Neural cell (in vitro differentiated cells): Measurements from ENCODE around the gene SPACA4. TPM values are rescaled to one million over a fixed set of nuclear protein-coding genes. Genes with fewer than 3 reads are reported as not detected.

ENCODE experiments used
- H2AFZ ChIP-seq: fragments of 200-600, 300-800 bp; sonication (generic), shearing (Covaris generic); 2 replicates; pipeline ENCODE4 v1.6.0; 2014; ENCODE audit warnings: low read depth, mild to moderate bottlenecking, antibody characterized with exemption, low read length, moderate library complexity
- H3F3A ChIP-seq: fragments of 200-600 bp; shearing (Covaris generic); 2 replicates; pipeline ENCODE4 v1.6.1; 2016; ENCODE audit warnings: mild to moderate bottlenecking, moderate library complexity, mixed read lengths, antibody characterized with exemption, low read length; ENCODE audit not compliant: insufficient read depth, poor library complexity, severe bottlenecking
- H3K27ac ChIP-seq: fragments of 200-600, 300-800 bp; sonication (generic), shearing (Covaris generic); 2 replicates; pipeline ENCODE4 v1.5.1; 2014; ENCODE audit warnings: mild to moderate bottlenecking, low read length, moderate library complexity
- H3K27me3 ChIP-seq: fragments of 300-800, 200-600 bp; sonication (generic), shearing (Covaris generic); 2 replicates; pipeline ENCODE4 v1.6.0; 2014; ENCODE audit warnings: mild to moderate bottlenecking, low read depth, low read length, moderate library complexity; ENCODE audit not compliant: insufficient read depth
- H3K36me3 ChIP-seq: fragments of 300-800, 200-600 bp; sonication (generic), shearing (Covaris generic); 2 replicates; pipeline ENCODE4 v1.5.1; 2014; ENCODE audit warnings: mild to moderate bottlenecking, antibody characterized with exemption, low read length, moderate library complexity; ENCODE audit not compliant: insufficient read depth
- H3K4me2 ChIP-seq: fragments of 300-800, 200-600 bp; sonication (generic), shearing (Covaris generic); 2 replicates; pipeline ENCODE4 v1.6.0; 2014; ENCODE audit warnings: mild to moderate bottlenecking, low read length
- H3K4me3 ChIP-seq: fragments of 300-800, 200-600 bp; sonication (generic), shearing (Covaris generic); 2 replicates; pipeline ENCODE4 v1.5.1; 2014; ENCODE audit warnings: mild to moderate bottlenecking, low read length, moderate library complexity
- H3K79me2 ChIP-seq: fragments of 200-600 bp; shearing (Covaris generic); replicated peaks from 2 replicates; pipeline ENCODE4 v1.6.0; 2014; ENCODE audit warnings: mild to moderate bottlenecking, low read length, moderate library complexity; ENCODE audit not compliant: insufficient read depth
- H3K9ac ChIP-seq: fragments of 300-800, 200-600 bp; sonication (generic), shearing (Covaris generic); 2 replicates; pipeline ENCODE4 v1.6.1; 2016; ENCODE audit warnings: mild to moderate bottlenecking, low read length, mixed read lengths
- H3K9me2 ChIP-seq: fragments of 200-600 bp; shearing (Covaris generic); 2 replicates; pipeline ENCODE4 v1.6.1; 2016; ENCODE audit warnings: mild to moderate bottlenecking, low read length, mixed read lengths; ENCODE audit not compliant: insufficient read depth
- H3K9me3 ChIP-seq: fragments of 200-600, 300-800 bp; sonication (generic), shearing (Covaris generic); 2 replicates; pipeline ENCODE4 v1.6.1; 2016; ENCODE audit warnings: mild to moderate bottlenecking, mixed run types, low read length, moderate library complexity, mixed read lengths
- H4K20me1 ChIP-seq: fragments of 200-600 bp; shearing (Covaris generic); 2 replicates; pipeline ENCODE4 v1.6.1; 2016; ENCODE audit warnings: mild to moderate bottlenecking, mixed run types; ENCODE audit not compliant: insufficient read depth
- EP300 ChIP-seq: fragments of 450-650 bp; conservative IDR thresholded peaks from 2 replicates; pipeline ENCODE4 v1.6.1; 2014; ENCODE audit warnings: antibody characterized with exemption, mild to moderate bottlenecking, moderate library complexity; ENCODE audit not compliant: poor library complexity, severe bottlenecking
- EZH2 ChIP-seq: fragments of 200-600, 300-800 bp; shearing (Covaris generic), sonication (generic); IDR thresholded peaks from 2 replicates; pipeline ENCODE4 v1.6.1; 2014; ENCODE audit warnings: antibody characterized with exemption, low read length, borderline replicate concordance, mild to moderate bottlenecking; ENCODE audit not compliant: insufficient read depth, poor library complexity, severe bottlenecking
- POLR2AphosphoS5 ChIP-seq: IDR thresholded peaks from 2 replicates; pipeline ENCODE4 v1.6.1; 2012
- RAD21 ChIP-seq: fragments of 450-650 bp; conservative IDR thresholded peaks from 2 replicates; pipeline ENCODE4 v1.6.1; 2014; ENCODE audit warnings: antibody characterized with exemption, mild to moderate bottlenecking, moderate library complexity
- REST ChIP-seq: IDR thresholded peaks from 2 replicates; pipeline ENCODE4 v1.6.1; 2012; ENCODE audit warnings: borderline replicate concordance
- SMC3 ChIP-seq: fragments of 450-650 bp; conservative IDR thresholded peaks from 2 replicates; pipeline ENCODE4 v1.6.1; 2014; ENCODE audit warnings: antibody characterized with exemption, mild to moderate bottlenecking, moderate library complexity; ENCODE audit not compliant: poor library complexity
- TAF1 ChIP-seq: IDR thresholded peaks from 2 replicates; pipeline ENCODE4 v1.6.1; 2012; ENCODE audit warnings: low read depth
- polyA plus RNA-seq: library from polyadenylated mRNA; depleted of rRNA; stranded (reverse); fragments of >200 nt; gene quantifications from 2 replicates; pipeline ENCODE4 v1.2.3, GENCODE V29; 2014

The SPACA4 gene
- polyA plus RNA-seq, 1 donor from 2014 or later, result not detected

GRCh38 chr19:48656840-48657474, 50.4 kb downstream of the SPACA4 start:
- Histone ChIP-seq H3K27ac (no peak overlapping the region), H3K4me3 (no peak overlapping the region), H3K4me2 (no peak overlapping the region), H3K9me2 (no peaks in the 10 kb centered on the region), H4K20me1 (no peaks in the 10 kb centered on the region), H3K9me3 (no peaks in the 10 kb centered on the region), H3K79me2 (no peaks in the 10 kb centered on the region), H2AFZ (no peak overlapping the region), H3K27me3 (no peaks in the 10 kb centered on the region), H3K9ac (no peak overlapping the region), H3K36me3 (no peaks in the 10 kb centered on the region), H3F3A (no peaks in the 10 kb centered on the region)
- no peak for TF ChIP-seq EZH2
- TF ChIP-seq EP300, result no peak
- TF ChIP-seq TAF1, result no peak
- no peak for TF ChIP-seq RAD21
- no peak for TF ChIP-seq SMC3
- TF ChIP-seq REST, result no peak
- TF ChIP-seq POLR2AphosphoS5, result no peak

Other genes with a start within 250 kb of the SPACA4 start
- 4.2 and 11.7 TPM in 2 replicates for gene TMEM143, start 242.8 kb upstream of the SPACA4 start, polyA plus RNA-seq
- not detected in 2 replicates for gene SYNGR4, start 242.4 kb upstream of the SPACA4 start, polyA plus RNA-seq
- 42.3 and 46.9 TPM in 2 replicates for gene KDELR1, start 215.2 kb upstream of the SPACA4 start, polyA plus RNA-seq
- 1.8 and 2.8 TPM in 2 replicates for gene GRIN2D, start 213.1 kb upstream of the SPACA4 start, polyA plus RNA-seq
- gene GRWD1, start 160.8 kb upstream of the SPACA4 start, polyA plus RNA-seq, result 10.6 and 11.8 TPM in 2 replicates
- gene KCNJ14, start 151.2 kb upstream of the SPACA4 start, polyA plus RNA-seq, result 1.1 and 1.6 TPM in 2 replicates
- gene CYTH2, start 137.4 kb upstream of the SPACA4 start, polyA plus RNA-seq, result 314 and 397 TPM in 2 replicates
- 8.1 and 17.1 TPM in 2 replicates for gene LMTK3, start 94.9 kb upstream of the SPACA4 start, polyA plus RNA-seq
- not detected in 2 replicates for gene SULT2B1, start 54.6 kb upstream of the SPACA4 start, polyA plus RNA-seq
- 0.73 and 1.2 TPM in 2 replicates for gene FAM83E, start 8.3 kb downstream of the SPACA4 start, polyA plus RNA-seq
- 2,102 and 2,180 TPM in 2 replicates for gene RPL18, start 12.4 kb downstream of the SPACA4 start, polyA plus RNA-seq
- gene SPHK2, start 12.8 kb downstream of the SPACA4 start, polyA plus RNA-seq, result 22.6 and 32.6 TPM in 2 replicates
- 1.0 and 3.6 TPM in 2 replicates for gene DBP, start 30.6 kb downstream of the SPACA4 start, polyA plus RNA-seq
- 105 and 108 TPM in 2 replicates for gene CA11, start 39.4 kb downstream of the SPACA4 start, polyA plus RNA-seq
- 1.0 TPM in 1 of 2 replicates, not detected in the other for gene NTN5, start 66.3 kb downstream of the SPACA4 start, polyA plus RNA-seq
- gene FUT2, start 89.2 kb downstream of the SPACA4 start, polyA plus RNA-seq, result not detected in 2 replicates
- gene MAMSTR, start 113.0 kb downstream of the SPACA4 start, polyA plus RNA-seq, result 0.36 and 0.96 TPM in 2 replicates
- 0.26 TPM in 1 of 2 replicates, not detected in the other for gene RASIP1, start 133.9 kb downstream of the SPACA4 start, polyA plus RNA-seq
- not detected in 2 replicates for gene IZUMO1, start 140.2 kb downstream of the SPACA4 start, polyA plus RNA-seq
- gene FUT1, start 145.9 kb downstream of the SPACA4 start, polyA plus RNA-seq, result 0.15 and 0.26 TPM in 2 replicates
- not detected in 2 replicates for gene FGF21, start 148.8 kb downstream of the SPACA4 start, polyA plus RNA-seq
- 19.5 and 28.5 TPM in 2 replicates for gene BCAT2, start 204.3 kb downstream of the SPACA4 start, polyA plus RNA-seq
- gene HSD17B14, start 229.7 kb downstream of the SPACA4 start, polyA plus RNA-seq, result 0.40 and 0.44 TPM in 2 replicates